Measurements from ENCODE around the gene MRPL27. TPM values are rescaled to one million over a fixed set of nuclear protein-coding genes. Genes with fewer than 3 reads are reported as not detected.

MRPL27 gene
- 135 to 161 TPM (median 145 TPM) in 5 replicates for total RNA-seq (2022; extraction: Qiagen RNA extraction; ENCODE audit: low read depth)

DNA sequence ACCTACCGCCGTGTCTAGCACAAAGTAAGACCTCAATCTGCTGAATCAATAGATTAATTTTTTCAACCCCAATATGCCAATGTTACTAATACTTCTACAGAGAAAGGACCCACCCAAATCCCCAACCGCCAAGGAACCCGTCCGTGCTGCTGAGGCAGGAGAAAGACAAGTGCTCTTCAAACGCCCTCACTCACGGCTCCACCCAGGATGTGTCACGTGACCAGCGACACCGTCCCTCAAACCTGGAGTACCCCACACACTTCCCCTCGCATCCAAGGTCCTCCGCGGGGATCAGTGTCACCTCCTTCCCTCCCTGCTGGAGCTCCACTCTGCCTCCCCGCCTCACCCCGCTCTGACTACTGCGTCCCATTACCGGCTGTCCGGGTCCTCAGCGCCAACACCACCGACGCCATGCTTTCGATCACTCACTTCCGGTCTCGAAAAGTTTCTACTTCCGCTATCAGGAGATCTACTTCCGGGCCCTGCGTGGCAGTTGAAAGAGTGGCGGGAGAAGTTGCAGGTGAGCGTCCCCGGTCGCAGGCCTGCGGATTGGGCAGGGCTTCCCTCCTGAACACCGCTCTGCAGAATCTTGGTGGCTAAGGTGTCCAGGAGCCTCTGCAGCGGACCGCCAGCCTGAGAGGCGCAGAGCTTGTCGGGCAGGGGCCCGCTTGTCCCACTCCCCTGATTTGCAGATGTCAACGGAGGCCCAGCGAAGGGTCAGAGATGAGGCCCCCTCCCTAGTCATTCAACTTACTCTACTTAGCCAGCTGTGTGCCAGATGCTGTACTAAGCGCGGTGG, at the start of gene MRPL27, which contains the start of gene EME1:
MRPL27 (minus strand) TSS at position 427 of the 799 bp plus-strand sequence; CDS start at position 413, 14 bp downstream.
EME1 (plus strand) TSS at position 472 of the 799 bp plus-strand sequence. CDS start 1,980 bp downstream, outside the sequence.

GRCh38 chr17:50397111-50397918, 24.3 kb upstream of the MRPL27 start, which contains the start of gene LRRC59:
Gene LRRC59, minus strand, starts transcription at chr17:50397523. Its CDS starts 206 bp downstream, at chr17:50397317.

DNA sequence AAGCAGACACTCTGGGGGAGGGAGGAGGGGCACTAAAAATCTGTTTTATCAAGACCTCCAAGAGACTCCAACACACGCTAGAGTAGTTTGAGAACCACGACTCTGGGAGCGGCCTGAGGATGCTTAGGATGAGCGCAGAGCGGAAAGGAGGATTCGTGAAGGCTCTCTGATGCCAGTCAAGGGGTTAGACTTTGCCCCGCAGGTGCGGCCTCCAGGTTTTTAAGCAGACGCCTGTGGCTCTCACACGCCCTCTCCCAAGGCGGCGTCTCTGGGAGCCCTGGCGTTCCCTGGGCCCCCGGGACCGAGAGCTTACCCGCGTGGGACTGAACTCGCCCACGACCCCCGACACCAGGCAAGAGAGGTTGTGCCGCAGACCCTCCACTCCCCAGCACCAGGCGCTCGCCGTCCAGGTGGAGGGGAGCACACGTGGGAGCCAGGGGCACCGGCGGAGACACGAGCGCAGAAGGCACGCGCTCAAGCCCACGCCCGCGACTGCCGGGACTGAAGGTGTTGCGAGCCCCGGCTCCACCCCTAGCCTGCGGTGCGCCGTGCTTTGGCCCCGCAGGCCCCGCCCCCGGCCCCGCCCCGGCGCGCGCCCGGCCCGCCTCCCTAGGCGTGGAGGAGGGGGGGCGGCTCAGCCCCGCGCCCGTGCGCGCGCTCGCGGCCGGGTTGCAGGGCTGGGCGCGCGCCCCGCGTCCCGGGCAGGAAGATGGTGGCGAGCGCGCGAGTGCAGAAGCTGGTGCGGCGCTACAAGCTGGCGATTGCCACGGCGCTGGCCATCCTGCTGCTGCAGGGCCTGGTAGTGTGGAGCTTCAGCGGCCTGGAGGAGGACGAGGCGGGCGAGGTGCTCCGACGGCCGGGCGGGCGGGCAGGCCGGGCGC, 27.3 kb downstream of the MRPL27 start, which contains the start of gene XYLT2:
XYLT2 (plus strand) TSS at position 695 of the 881 bp plus-strand sequence; CDS start at position 710, 15 bp downstream.

Other genes with a start within 250 kb of the MRPL27 start
- 0.37 to 0.61 TPM (median 0.51 TPM) in 5 replicates for gene SAMD14, start 243.0 kb downstream of the MRPL27 start, total RNA-seq (2022; extraction: Qiagen RNA extraction; ENCODE audit: low read depth)
- gene PPP1R9B, start 222.5 kb downstream of the MRPL27 start, total RNA-seq (2022; extraction: Qiagen RNA extraction; ENCODE audit: low read depth): 35.3 to 62.2 TPM (median 57.5 TPM) in 5 replicates
- 0.95 to 1.6 TPM (median 1.2 TPM) in 5 replicates for gene SGCA, start 207.2 kb downstream of the MRPL27 start, total RNA-seq (2022; extraction: Qiagen RNA extraction; ENCODE audit: low read depth)
- 4.5 to 10.2 TPM (median 8.2 TPM) in 5 replicates for gene COL1A1, start 171.6 kb downstream of the MRPL27 start, total RNA-seq (2022; extraction: Qiagen RNA extraction; ENCODE audit: low read depth)
- gene TMEM92, start 98.7 kb downstream of the MRPL27 start, total RNA-seq (2022; extraction: Qiagen RNA extraction; ENCODE audit: low read depth): 18.3 to 24.2 TPM (median 20.8 TPM) in 5 replicates
- 14.3 to 25.7 TPM (median 23.4 TPM) in 5 replicates for gene XYLT2, start 27.1 kb downstream of the MRPL27 start, total RNA-seq (2022; extraction: Qiagen RNA extraction; ENCODE audit: low read depth)
- 14.1 to 17.0 TPM (median 15.3 TPM) in 5 replicates for gene EME1, start within 50 bp of the MRPL27 start, total RNA-seq (2022; extraction: Qiagen RNA extraction; ENCODE audit: low read depth)
- gene LRRC59, start 24.3 kb upstream of the MRPL27 start, total RNA-seq (2022; extraction: Qiagen RNA extraction; ENCODE audit: low read depth): 228 to 243 TPM (median 236 TPM) in 5 replicates
- gene ACSF2, start 53.0 kb upstream of the MRPL27 start, total RNA-seq (2022; extraction: Qiagen RNA extraction; ENCODE audit: low read depth): 11.3 to 16.0 TPM (median 13.0 TPM) in 5 replicates
- not detected in 5 replicates for gene CHAD, start 95.7 kb upstream of the MRPL27 start, total RNA-seq (2022; extraction: Qiagen RNA extraction; ENCODE audit: low read depth)
- gene RSAD1, start 105.7 kb upstream of the MRPL27 start, total RNA-seq (2022; extraction: Qiagen RNA extraction; ENCODE audit: low read depth): 25.1 to 38.8 TPM (median 35.6 TPM) in 5 replicates
- 0.08 to 1.1 TPM (median 0.53 TPM) in 5 replicates for gene MYCBPAP, start 135.3 kb upstream of the MRPL27 start, total RNA-seq (2022; extraction: Qiagen RNA extraction; ENCODE audit: low read depth)
- 0.16 to 0.28 TPM (median 0.20 TPM) in 4 of 5 replicates, not detected in the other for gene EPN3, start 159.6 kb upstream of the MRPL27 start, total RNA-seq (2022; extraction: Qiagen RNA extraction; ENCODE audit: low read depth)
- 53.1 to 95.8 TPM (median 80.4 TPM) in 5 replicates for gene SPATA20, start 174.0 kb upstream of the MRPL27 start, total RNA-seq (2022; extraction: Qiagen RNA extraction; ENCODE audit: low read depth)
- 1.9 to 5.0 TPM (median 4.9 TPM) in 5 replicates for gene CACNA1G, start 187.5 kb upstream of the MRPL27 start, total RNA-seq (2022; extraction: Qiagen RNA extraction; ENCODE audit: low read depth)